A673 (cell line): ENCODE measurements around the gene SLC8A2.

Source experiments
- CTCF ChIP-seq: fragments of 300-800, 200-600 bp; sonication (generic); conservative IDR thresholded peaks from 2 replicates; pipeline ENCODE4 v1.5.1; 2017; ENCODE audit warnings: low read depth, mild to moderate bottlenecking, antibody characterized with exemption, low read length, moderate library complexity, mixed read lengths
- EZH2 ChIP-seq: fragments of 200-600 bp; sonication (generic); IDR thresholded peaks from 2 replicates; pipeline ENCODE4 v1.6.1; 2017; ENCODE audit warnings: borderline replicate concordance, low read depth, mild to moderate bottlenecking, mixed read lengths, antibody characterized with exemption, low read length; ENCODE audit not compliant: poor library complexity, severe bottlenecking

DNA sequence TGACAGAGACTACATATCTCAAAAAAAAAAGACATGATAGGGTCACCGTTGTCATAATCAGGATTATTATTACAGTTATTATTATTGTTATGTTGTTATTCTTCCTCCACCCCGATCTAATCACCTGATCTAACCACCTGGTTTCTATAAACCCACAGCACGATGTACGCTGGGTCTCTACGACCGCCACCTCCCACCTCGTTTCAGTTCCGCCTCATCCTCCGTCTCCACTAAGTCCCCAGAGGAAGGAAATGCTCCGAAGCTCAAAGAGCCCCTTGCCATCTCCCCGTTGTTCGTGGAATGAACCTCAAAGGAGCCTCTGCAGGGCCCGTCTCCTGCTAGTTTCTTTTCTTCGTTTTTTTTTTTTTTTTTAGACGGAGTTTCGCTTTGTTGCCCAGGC lies 36.5 kb downstream of the SLC8A2 start:
- TF ChIP-seq EZH2: no peak
- no peak for TF ChIP-seq CTCF
